OCI-LY1 (cell line): Measurements from ENCODE around the gene LCNL1.

Experiments
- EZH2 ChIP-seq: fragments of 200-600 bp; sonication (generic), shearing (Covaris generic); IDR thresholded peaks from 2 replicates; pipeline ENCODE4 v1.8.0; 2017; ENCODE audit warnings: borderline replicate concordance, mixed run types, mild to moderate bottlenecking, antibody characterized with exemption, low read length, moderate library complexity, mixed read lengths
- TF ChIP-seq, protein P1 (sequence below): fragments of 200-600 bp; sonication (generic), shearing (Covaris generic); IDR thresholded peaks from 2 replicates; pipeline ENCODE4 v1.5.1; 2017; ENCODE audit warnings: mild to moderate bottlenecking, antibody characterized with exemption, low read length, moderate library complexity, mixed read lengths

DNA sequence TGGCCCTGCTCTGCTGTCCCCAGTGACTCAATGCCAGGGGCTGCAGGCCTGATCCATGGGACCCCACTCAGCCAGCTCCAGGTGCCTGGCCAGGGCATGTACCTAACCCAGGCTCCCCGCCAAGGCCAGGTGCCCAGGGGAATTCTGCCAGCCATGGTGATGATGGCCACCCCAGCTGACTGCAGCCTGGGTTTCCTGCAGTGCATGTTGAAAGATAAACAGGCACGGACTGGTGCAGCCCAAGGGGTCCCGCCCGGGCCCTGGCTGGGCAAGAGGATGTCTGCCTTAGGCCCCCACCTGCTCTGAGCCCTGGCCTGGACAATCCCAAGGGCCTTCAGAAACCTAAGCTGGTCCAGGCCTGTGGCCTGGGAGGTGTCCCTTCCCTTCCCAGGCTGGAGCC, 44.0 kb downstream of the LCNL1 start:
- TF ChIP-seq, protein P1, sequence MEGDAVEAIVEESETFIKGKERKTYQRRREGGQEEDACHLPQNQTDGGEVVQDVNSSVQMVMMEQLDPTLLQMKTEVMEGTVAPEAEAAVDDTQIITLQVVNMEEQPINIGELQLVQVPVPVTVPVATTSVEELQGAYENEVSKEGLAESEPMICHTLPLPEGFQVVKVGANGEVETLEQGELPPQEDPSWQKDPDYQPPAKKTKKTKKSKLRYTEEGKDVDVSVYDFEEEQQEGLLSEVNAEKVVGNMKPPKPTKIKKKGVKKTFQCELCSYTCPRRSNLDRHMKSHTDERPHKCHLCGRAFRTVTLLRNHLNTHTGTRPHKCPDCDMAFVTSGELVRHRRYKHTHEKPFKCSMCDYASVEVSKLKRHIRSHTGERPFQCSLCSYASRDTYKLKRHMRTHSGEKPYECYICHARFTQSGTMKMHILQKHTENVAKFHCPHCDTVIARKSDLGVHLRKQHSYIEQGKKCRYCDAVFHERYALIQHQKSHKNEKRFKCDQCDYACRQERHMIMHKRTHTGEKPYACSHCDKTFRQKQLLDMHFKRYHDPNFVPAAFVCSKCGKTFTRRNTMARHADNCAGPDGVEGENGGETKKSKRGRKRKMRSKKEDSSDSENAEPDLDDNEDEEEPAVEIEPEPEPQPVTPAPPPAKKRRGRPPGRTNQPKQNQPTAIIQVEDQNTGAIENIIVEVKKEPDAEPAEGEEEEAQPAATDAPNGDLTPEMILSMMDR = no peak
- no peak for TF ChIP-seq EZH2
